Activated CD4-positive, alpha-beta T cell treated with anti-CD3 and anti-CD28 coated beads, Interleukin-2, amount 50 U/mL, for 24 hours (primary cell): Measurements from ENCODE around the gene TK1.

Source experiments
- DNase-seq, 2 donors: peaks; one replicate each; pipeline ENCODE4 v3.0.0-alpha.2; 2020; ENCODE audit warnings: low read depth in 1 of 2, low spot score in 1 of 2

The TK1 gene

GRCh38 chr17:78135858-78136500 lies 50.9 kb downstream of the TK1 start:
- DNase-seq = no peak

DNA sequence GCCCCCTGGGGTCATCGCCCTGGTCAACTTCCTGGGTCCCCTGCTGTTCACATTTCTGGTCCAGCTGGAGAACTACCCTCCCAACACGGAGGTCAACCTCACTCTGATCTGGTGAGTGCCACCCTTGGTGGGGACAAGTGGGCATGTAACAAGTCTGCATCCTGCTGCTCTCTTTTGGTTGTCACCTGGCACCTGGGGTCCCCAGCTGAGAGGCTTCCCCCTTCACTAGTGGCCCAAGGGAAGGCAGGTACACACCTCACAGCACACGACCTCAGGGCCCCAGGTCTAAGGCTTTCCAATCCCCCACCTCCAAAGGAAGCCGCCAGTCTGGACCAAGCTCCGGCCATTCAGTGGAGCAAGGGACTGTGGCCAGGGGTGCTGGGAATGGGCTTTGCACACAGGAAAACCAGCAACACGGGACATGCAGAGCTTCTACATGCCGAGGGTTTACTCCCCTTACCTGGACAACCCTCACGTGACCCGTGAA lies 51.9 kb downstream of the TK1 start:
- no peak for DNase-seq

DNA sequence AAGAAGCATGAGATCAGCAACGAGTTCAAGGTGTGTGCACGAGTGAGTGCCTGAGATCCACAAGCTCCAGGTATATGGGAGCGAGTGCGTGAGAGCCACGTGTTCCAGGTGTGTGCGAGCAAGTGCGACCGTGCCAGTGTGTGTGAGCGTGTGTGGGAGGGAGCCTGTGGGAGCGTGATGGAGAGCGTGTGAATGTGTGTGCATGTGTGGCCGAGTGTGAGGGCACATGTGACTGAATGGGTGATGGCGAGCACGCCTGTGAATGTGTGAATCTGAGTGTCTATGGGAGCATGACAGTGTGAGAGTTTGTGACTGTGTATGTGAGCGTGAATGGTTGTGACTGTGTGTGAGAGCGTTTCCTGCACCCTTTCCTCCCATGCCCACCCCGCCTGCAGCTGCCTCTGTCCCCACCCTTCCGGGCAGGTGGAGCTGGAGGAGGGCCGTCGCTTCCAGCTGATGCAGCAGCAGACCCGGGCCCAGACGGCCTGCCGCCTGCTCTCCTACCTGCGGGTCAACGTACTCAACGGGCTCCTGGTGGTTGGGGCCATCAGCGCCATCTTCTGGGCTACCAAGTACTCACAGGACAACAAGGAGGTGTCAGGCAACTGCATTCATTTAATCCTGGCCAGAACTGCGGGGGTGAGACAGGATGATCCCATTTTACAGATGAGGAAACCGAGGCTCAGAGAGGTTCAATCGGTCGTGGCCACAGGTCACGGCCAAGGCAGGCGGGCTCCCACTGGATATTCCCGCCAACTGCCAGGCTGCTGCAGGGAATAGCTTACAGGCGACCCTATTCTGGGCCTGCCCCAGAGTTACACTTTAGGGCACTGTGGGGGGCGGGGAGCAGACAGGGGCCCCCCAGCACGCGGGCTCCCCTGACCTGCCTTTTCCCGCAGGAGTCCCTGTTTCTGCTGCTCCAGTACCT lies 52.6 kb downstream of the TK1 start:
- no peak for DNase-seq

- no peak for DNase-seq
These were observed 53.5 kb downstream of the TK1 start for GRCh38 chr17:78133179-78133951.

DNA sequence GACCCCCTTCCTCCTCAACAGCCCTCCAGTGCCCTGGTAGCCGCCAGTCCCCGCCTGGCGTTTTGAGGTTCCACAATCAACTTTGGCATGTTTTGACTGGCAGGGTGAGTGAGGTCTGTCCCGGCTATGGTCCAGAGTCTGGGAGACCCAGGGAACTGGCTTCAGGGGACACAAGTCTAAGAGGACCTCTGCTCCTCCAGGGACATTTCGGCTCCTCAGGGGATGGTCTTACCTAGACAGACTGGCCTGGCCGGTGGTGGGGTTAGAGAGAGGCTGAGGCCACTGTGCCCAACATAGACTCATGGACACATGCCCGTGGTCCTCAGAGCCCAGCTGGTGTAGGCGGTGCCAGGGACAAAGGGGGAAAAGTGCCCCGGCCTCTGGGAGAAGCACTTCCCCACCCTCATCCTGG lies 54.1 kb downstream of the TK1 start:
- no peak for DNase-seq

DNA sequence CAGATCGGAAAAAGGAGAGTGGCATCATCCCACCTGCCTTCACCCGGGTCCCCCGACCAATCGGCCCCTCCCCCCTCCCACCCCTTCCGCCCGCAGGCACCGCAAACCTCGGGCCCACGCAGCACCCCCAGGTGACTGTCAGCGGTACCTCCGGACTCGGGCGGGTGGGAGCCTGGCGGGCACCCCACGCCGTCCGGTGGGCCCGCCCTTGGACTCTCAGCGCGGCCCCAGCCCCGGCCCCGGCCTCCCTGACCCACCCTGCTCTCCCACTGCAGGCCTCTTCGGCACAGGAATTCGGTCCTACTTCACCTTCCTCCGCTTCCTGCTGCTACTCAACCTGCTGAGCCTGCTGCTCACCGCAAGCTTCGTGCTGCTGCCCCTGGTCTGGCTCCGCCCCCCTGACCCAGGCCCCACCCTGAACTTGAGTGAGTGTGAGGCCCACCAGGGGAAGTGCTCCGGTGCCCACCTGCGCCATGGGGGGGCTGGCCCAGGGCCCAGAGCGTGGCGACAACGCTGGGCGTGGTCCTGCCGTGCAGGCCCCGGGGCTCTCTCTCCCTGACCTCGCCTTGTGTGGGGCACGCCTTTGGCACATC lies 54.7 kb downstream of the TK1 start:
- no peak for DNase-seq

DNA sequence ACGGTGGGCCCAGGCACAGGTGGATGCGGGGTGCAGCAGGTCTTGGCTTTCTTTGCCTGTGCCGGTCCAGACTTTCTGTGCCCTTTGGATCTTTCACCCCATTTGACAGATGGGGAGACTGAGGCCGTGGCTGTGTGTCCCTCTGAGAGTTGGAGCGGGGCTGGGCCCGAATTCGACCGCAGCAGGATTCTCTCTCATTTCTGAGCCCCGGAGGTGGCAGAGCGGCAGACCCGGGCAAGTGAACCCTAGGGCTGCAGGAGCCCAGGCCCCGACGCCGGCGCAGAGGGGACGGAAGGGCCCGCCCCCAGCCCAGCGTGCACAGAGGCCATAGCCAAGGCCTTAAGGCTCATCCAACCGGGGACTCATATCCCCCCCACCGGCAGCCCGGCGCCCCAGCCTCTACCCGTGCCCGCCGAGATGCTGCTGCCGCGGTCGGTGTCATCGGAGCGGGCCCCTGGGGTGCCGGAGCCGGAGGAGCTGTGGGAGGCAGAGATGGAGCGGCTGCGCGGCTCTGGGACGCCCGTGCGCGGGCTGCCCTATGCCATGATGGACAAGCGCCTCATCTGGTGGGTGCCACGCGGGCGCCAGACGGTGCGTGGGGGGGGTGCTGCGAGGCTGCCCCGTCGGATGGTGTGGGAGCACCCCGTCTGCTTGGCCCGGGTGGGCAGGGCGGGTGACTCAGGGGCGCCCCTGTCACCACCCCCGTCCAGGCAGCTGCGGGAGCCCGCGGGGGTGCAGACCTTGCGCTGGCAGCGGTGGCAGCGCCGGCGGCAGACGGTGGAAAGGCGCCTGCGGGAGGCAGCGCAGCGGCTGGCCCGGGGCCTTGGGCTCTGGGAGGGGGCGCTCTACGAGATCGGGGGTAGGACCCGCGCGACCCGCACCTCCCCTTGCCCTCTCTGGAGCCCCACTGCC lies 55.4 kb downstream of the TK1 start:
- DNase-seq = no peak

DNA sequence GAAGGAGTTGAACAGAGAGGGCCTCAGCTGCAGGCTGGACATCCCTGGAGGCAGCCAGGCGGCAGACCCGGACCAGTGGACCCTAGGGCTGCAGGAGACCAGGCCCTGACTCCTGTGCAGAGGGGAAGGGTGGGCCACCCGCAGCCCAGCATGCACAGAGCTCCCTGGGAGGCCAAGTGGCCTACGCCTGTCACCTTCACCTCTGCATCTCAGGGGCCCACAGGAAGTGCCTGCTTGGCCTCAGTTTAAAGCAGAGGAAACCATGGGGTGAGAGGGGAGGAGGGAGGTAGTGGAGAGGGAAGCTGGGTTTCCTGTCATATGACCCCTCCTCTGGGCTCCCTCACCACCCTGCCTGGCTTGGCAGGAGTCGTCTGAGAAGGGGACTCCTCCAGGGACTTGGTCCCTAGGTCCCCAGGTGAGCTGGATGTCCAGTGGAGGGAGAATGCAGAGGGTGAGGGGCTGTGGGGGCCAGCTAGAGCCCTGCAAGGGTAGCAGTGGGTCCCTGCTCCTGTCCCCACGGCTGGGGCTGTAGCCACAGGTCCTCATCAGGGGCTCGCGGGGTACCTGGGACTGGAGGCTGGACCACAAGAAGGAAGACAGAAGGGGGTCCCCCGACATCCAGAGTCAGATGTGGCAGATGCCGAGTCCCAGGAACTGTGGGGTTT lies 56.3 kb downstream of the TK1 start, which contains the start of gene TMC8:
TSS of gene TMC8 (plus strand) at position 335 of the 665 bp plus-strand sequence. CDS start 818 bp downstream, outside the sequence.
- DNase-seq = peak in 1 of 2 donors; percentile 70

DNA sequence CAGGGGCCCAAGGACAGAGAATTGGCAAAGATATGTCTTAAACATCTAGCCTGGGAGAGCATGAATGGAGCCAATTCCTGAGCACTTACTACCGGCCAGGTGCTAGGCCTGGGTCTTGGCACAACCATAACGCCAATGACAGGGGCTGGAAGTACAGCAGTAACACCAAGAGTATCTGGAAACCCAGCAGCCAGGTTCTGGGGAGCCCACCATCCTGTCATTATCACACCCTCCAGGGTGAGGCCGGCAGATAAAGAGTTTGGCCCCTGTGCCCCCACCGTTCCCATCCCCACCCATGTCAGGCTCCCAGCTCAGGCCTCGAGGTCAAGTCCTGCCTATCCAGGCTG lies 56.8 kb downstream of the TK1 start:
- no peak for DNase-seq

DNA sequence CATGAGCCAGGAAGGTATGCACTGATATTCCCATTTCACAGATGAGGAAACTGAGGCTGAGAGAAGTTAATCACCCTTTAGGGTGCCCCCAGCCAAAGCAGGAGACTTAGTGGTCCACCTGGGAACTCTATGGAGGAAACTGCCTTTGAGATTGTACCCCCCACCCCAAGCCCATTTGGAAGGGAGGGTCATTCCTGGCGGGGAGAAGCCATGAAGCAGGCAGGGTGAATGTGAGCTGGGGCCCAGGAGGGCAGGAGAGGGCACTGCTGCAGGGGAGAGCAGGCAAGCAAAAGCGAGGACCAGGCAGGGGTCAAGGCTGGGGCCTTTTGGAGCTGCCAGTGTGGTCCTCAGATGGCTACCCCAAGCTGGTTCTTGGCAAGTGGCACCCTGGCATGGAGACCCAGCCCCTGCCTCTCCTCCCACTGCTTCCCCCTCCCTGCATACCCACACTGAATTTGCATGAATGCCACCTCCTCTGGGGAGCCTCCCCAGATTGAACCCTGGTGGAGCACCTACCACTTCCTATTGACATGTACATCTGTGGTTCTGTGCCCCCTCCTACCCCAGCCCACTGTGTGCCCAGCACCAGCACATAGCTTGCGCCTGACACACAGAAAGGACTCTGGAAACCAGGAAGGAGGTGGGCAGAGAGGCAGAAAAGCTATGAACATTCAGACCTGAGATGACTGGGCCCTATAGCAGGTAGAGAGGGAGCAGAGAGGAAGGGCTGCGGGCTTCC lies 57.3 kb downstream of the TK1 start:
- DNase-seq = no peak

DNA sequence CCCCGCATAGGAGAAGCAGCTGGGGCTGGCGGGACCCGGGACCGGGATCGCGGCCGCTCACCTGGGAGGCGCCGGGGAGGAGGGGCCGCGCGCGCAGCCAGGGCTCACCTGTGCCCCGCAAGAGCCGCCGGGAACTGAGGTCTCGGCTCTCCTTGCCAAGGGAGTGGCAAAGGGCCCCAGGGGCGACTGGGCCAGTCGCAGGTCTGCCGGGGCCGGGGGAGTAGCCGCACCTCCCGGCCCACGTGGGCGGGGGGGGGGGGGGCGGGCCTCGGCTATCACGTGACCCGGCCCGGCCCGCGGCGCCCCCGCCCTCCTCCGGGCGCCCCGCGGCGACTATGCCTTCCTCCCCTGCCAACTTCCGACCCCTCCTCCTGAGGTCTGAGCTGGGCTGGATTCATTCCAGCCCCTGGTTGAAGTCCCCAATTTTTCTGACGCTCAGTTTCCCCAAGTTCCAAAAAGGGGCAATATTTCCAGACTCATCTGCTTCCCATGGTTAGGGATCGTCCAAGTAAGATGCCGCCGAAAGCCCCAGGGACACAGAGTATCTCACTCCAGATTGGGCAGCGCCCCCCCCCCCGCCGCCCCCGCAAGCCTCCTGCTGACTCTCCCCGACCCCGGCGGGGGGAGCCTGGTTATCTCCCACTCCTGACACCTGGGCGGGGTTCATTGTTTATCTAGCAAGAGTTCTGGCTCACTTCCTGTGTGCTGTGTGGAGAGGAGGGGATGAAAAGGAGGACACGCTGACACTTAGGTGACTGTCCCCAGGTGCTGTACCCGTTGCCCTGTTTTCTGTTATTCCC lies 58.1 kb downstream of the TK1 start, which contains the start of gene TMC6:
TSS of gene TMC6 (minus strand) at position 205 of the 800 bp plus-strand sequence. CDS start 1,923 bp downstream, outside the sequence.
- no peak for DNase-seq

- no peak for DNase-seq
These were observed 58.8 kb downstream of the TK1 start for GRCh38 chr17:78127888-78128550.

DNA sequence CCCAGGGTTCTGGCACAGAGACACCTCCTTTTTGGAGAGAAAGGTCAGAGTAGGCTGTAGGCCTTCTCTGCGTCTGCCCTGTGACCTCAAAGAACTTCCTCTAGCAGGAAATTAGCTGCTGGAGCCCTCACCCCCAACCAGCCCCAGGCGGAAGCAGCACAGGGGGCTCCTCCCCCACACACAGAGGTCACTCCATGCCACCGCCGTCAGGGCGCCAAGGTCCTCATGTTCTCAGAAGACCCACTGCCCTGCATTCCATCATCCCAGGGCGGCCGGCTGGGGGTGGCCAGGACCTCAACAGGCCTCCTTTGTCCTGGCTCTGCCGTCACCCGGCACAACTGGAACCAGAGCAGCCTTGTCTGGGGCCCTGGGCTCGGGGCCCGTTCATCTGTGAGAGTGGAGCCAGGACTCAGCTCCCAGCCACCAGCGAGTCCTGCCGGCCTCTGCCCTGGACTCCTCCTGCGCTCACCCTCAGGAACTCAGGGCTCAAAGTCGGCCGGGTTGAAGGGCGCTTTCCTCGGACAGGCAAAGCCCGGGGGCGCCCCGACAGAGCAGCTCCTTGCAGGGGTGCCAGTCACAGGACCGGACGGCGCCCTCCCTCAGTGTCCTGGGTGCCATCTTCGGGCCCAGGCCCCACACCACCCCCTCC lies 59.5 kb downstream of the TK1 start:
- no peak for DNase-seq

GRCh38 chr17:78126895-78127238 lies 60.0 kb downstream of the TK1 start:
- no peak for DNase-seq

DNA sequence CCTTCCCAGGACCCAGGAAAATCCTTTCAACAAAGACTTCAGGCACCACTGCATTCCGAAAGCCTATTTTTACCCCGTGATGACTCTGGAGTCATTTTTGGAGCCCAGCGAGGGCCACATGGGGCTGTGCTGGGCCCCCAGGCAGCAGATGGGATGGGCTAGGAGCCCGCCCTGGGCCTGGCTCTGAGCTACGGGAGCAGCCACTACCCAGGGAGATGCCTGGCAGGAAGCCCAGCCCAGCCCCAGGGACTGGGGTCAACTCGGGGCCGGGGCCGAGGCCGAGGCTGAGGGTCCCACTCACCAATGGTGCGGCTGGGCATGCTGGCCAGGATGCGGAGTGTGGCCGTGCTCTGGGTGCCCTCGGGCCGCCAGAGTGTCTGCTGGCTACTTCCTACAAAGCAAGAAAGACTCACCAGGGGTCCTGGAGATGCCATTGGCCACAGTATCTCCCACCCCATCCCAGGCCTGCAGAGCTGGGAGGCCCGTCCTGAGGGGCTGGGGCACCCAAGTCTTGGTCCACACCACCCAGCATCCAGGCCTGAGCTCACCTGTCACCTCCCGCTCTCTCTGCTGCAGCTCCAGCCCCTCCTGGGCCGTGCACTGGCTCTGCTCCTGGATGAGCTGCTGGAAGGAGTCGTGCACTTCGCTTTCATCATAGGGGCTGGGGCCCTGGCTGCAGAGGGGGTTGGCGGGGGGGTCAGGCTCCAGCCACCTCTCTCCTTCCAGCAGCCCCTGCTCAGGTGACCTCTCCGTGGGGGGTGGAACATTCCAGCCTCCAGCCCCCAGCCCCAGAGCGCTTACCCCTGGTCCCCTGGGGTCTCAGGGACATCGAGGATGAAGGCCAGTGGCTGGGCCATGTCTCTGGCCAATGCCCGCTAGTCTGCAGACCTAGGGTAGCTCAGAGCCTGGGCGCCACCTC lies 60.6 kb downstream of the TK1 start:
- DNase-seq = no peak
